ENCODE results near the gene IGSF21.

GRCh38 chr1:18314399-18314798, 206.8 kb downstream of the IGSF21 start:
- TF ChIP-seq POLR2AphosphoS5 (IDR thresholded peaks at IDR 0.05; ENCODE audit: low read depth) (no peak), CTCF (IDR thresholded peaks at IDR 0.05; ENCODE audit: insufficient read depth, low read length) (no peak), GABPA (IDR thresholded peaks at IDR 0.05; ENCODE audit: low read depth) (no peak), REST (IDR thresholded peaks at IDR 0.05; ENCODE audit: insufficient replicate concordance, low read depth) (no peak), SPI1 (IDR thresholded peaks at IDR 0.05; ENCODE audit: borderline replicate concordance, low read depth) (no peak)
